ENCODE results near the gene ATP11A.
"Not testable (repeated sequence)": the region's sequence is repeated elsewhere in the genome, so short reads cannot be mapped to it uniquely, and the experiment has no call there.

ATP11A gene

GRCh38 chr13:112670864-112671263 lies 19.0 kb upstream of the ATP11A start:
- DNase-seq (ENCODE audit: low read depth, low spot score): no peak

- no peak for DNase-seq (ENCODE audit: low read depth, low spot score)
These were observed 18.5 kb upstream of the ATP11A start for GRCh38 chr13:112671359-112671758.

- no peak for DNase-seq (ENCODE audit: low read depth, low spot score)
These were observed 17.1 kb upstream of the ATP11A start for GRCh38 chr13:112672651-112673284.

GRCh38 chr13:112674412-112675365 lies 15.1 kb upstream of the ATP11A start:
- no peak for DNase-seq (ENCODE audit: low read depth, low spot score)

- DNase-seq (ENCODE audit: low read depth, low spot score): no peak
These were observed 14.5 kb upstream of the ATP11A start for GRCh38 chr13:112675366-112675756.

- DNase-seq (ENCODE audit: low read depth, low spot score): not testable (repeated sequence)
These were observed 12.3 kb upstream of the ATP11A start for GRCh38 chr13:112677421-112677962.

- DNase-seq (ENCODE audit: low read depth, low spot score): no peak
These were observed 10.5 kb upstream of the ATP11A start for GRCh38 chr13:112679381-112679780.

- DNase-seq (ENCODE audit: low read depth, low spot score): no peak
These were observed 9.7 kb upstream of the ATP11A start for GRCh38 chr13:112679932-112680677.

- DNase-seq (ENCODE audit: low read depth, low spot score): no peak
These were observed 9.0 kb upstream of the ATP11A start for GRCh38 chr13:112680741-112681360.

GRCh38 chr13:112683581-112683980 lies 6.3 kb upstream of the ATP11A start:
- no peak for DNase-seq (ENCODE audit: low read depth, low spot score)

GRCh38 chr13:112684071-112684845 lies 5.6 kb upstream of the ATP11A start:
- no peak for DNase-seq (ENCODE audit: low read depth, low spot score)

GRCh38 chr13:112685189-112685805 lies 4.5 kb upstream of the ATP11A start:
- not testable (repeated sequence) for DNase-seq (ENCODE audit: low read depth, low spot score)

GRCh38 chr13:112685896-112686295 lies 3.9 kb upstream of the ATP11A start:
- DNase-seq (ENCODE audit: low read depth, low spot score): no peak

- no peak for DNase-seq (ENCODE audit: low read depth, low spot score)
These were observed 3.5 kb upstream of the ATP11A start for GRCh38 chr13:112686364-112686763.

GRCh38 chr13:112686987-112687386 lies 2.9 kb upstream of the ATP11A start:
- DNase-seq (ENCODE audit: low read depth, low spot score): no peak

GRCh38 chr13:112687836-112688559 lies 1.8 kb upstream of the ATP11A start:
- DNase-seq (ENCODE audit: low read depth, low spot score): no peak

- DNase-seq (ENCODE audit: low read depth, low spot score): no peak
These were observed 1.1 kb upstream of the ATP11A start for GRCh38 chr13:112688560-112689302.

- DNase-seq (ENCODE audit: low read depth, low spot score): no peak
These were observed 568 bp downstream of the ATP11A start for GRCh38 chr13:112690283-112690929.

Data from smooth muscle cell of the brain vasculature (primary cell).